H1 (cell line): ENCODE results near the gene FLVCR2. TPM values are rescaled to one million over a fixed set of nuclear protein-coding genes. Genes with fewer than 3 reads are reported as not detected.

Source experiments
- CTCF ChIA-PET: fragments of 300-600 bp; sonication (Branson Sonifier 250); formaldehyde crosslinking; loops from one replicate; lab custom pipeline; 2021; ENCODE audit not compliant: partially characterized antibody; lab: Charles Lee
- POLR2A ChIA-PET: fragments of 300-600 bp; sonication (Branson Sonifier 250); formaldehyde crosslinking; loops from one replicate; lab custom pipeline; 2021; ENCODE audit warnings: inconsistent platforms; ENCODE audit not compliant: partially characterized antibody; lab: Charles Lee
- DNase-seq, 2 experiments: peaks; one replicate each; pipeline versions ENCODE4 v3.0.0 to v3.0.0-alpha.2; 2010 to 2022; ENCODE audit warnings: low spot score in 2 of 2, low read depth in 1 of 2, mixed read lengths in 1 of 2
- FAIRE-seq: peaks from 2 replicates; lab custom pipeline; 2011; peaks lifted over from hg19 to GRCh38; lab: Jason Lieb, UNC
- H2AFZ ChIP-seq: 2 replicates; pipeline ENCODE4 v1.8.1; 2012; ENCODE audit warnings: low read length, inconsistent platforms
- H2AK5ac ChIP-seq: 2 replicates; pipeline ENCODE4 v1.6.1; 2013; ENCODE audit warnings: low read depth, low read length
- H2BK120ac ChIP-seq: replicated peaks from 2 replicates; pipeline ENCODE3; 2013; ENCODE audit warnings: low read depth, low read length, inconsistent platforms
- H2BK12ac ChIP-seq: 2 replicates; pipeline ENCODE4 v1.6.1; 2013; ENCODE audit warnings: low read depth, low read length
- H2BK15ac ChIP-seq: 2 replicates; pipeline ENCODE4 v1.6.1; 2013; ENCODE audit warnings: low read length
- H2BK20ac ChIP-seq: 2 replicates; pipeline ENCODE4 v1.6.1; 2013; ENCODE audit warnings: low read length
- H2BK5ac ChIP-seq: 2 replicates; pipeline ENCODE4 v1.6.1; 2013; ENCODE audit warnings: low read depth, low read length
- H3K14ac ChIP-seq: 2 replicates; pipeline ENCODE4 v1.6.1; 2013; ENCODE audit warnings: inconsistent platforms; ENCODE audit not compliant: insufficient read length
- H3K18ac ChIP-seq: 2 replicates; pipeline ENCODE4 v1.6.1; 2013; ENCODE audit warnings: low read length; ENCODE audit errors: extremely low read depth
- H3K23ac ChIP-seq: 2 replicates; pipeline ENCODE4 v1.6.1; 2013; ENCODE audit warnings: inconsistent platforms; ENCODE audit not compliant: insufficient read length
- H3K23me2 ChIP-seq: 2 replicates; pipeline ENCODE4 v1.6.1; 2013; ENCODE audit warnings: low read depth, low read length
- H3K27ac ChIP-seq: 2 replicates; pipeline ENCODE4 v1.6.1; 2011; ENCODE audit warnings: low read depth, low read length, inconsistent platforms
- H3K27me3 ChIP-seq, 4 experiments: replicated peaks in 1 of 4; 1 replicate in 1 of 4; 2 replicates in 3 of 4; pipeline versions ENCODE4 v1.6.1 to v1.8.1; 2011 to 2013; ENCODE audit warnings: low read length in 3 of 4, mild to moderate bottlenecking in 3 of 4, inconsistent platforms in 2 of 4, mixed read lengths in 2 of 4, moderate library complexity in 1 of 4; ENCODE audit not compliant: control insufficient read depth in 3 of 4, insufficient read depth in 3 of 4; ENCODE audit errors: extremely low read depth in 1 of 4
- H3K36me3 ChIP-seq, 4 experiments: 2 replicates each; pipeline versions ENCODE4 v1.6.1 to v1.8.1; 2011 to 2013; ENCODE audit warnings: mild to moderate bottlenecking in 4 of 4, low read length in 3 of 4, moderate library complexity in 2 of 4, control low read depth in 1 of 4, inconsistent platforms in 1 of 4; ENCODE audit not compliant: insufficient read depth in 4 of 4, control insufficient read depth in 2 of 4
- H3K4ac ChIP-seq: replicated peaks from 2 replicates; pipeline ENCODE3; 2013; ENCODE audit warnings: low read length, low read depth, mixed read lengths, inconsistent platforms; ENCODE audit not compliant: insufficient read length
- H3K4me1 ChIP-seq, 4 experiments: replicated peaks in 1 of 4; 1 replicate in 1 of 4; 2 replicates in 3 of 4; pipeline versions ENCODE4 v1.6.1 to v1.8.1; 2011 to 2013; ENCODE audit warnings: low read length in 3 of 4, inconsistent platforms in 2 of 4, mixed read lengths in 1 of 4; ENCODE audit not compliant: insufficient read depth in 4 of 4, control insufficient read depth in 3 of 4
- H3K4me2 ChIP-seq, 2 experiments: 2 replicates each; pipeline versions ENCODE4 v1.6.1 to v1.8.1; 2011 to 2013; ENCODE audit warnings: low read depth in 2 of 2, low read length in 2 of 2, control low read depth in 1 of 2, inconsistent platforms in 1 of 2, mild to moderate bottlenecking in 1 of 2; ENCODE audit not compliant: insufficient read depth in 1 of 2
- H3K4me3 ChIP-seq, 4 experiments: fragments of 200-600, 300-600 bp in 1 of 4; sonication (generic), shearing (Covaris generic), sonication (Bioruptor Twin) in 1 of 4; 2 replicates each; pipeline versions ENCODE4 v1.5.1 to v1.8.1; 2011 to 2016; ENCODE audit warnings: low read length in 4 of 4, low read depth in 3 of 4, control low read depth in 2 of 4, inconsistent platforms in 2 of 4, mild to moderate bottlenecking in 2 of 4, mixed read lengths in 1 of 4, moderate library complexity in 1 of 4; ENCODE audit not compliant: insufficient read depth in 2 of 4; ENCODE audit errors: extremely low read depth in 1 of 4
- H3K56ac ChIP-seq: replicated peaks from 2 replicates; pipeline ENCODE3; 2013; ENCODE audit warnings: low read depth, mild to moderate bottlenecking, mixed read lengths, low read length, inconsistent platforms; ENCODE audit not compliant: insufficient read length
- H3K79me1 ChIP-seq: 2 replicates; pipeline ENCODE4 v1.6.1; 2013; ENCODE audit warnings: low read depth, low read length, control low read depth
- H3K79me2 ChIP-seq, 2 experiments: 2 replicates each; pipeline versions ENCODE4 v1.6.1 to v1.8.1; 2012 to 2013; ENCODE audit warnings: low read length in 2 of 2, mild to moderate bottlenecking in 2 of 2, inconsistent platforms in 1 of 2; ENCODE audit not compliant: insufficient read depth in 2 of 2, control insufficient read depth in 1 of 2
- H3K9ac ChIP-seq, 4 experiments: replicated peaks in 1 of 4; 1 replicate in 1 of 4; 2 replicates in 3 of 4; pipeline versions ENCODE4 v1.6.1 to v1.8.1; 2011 to 2013; ENCODE audit warnings: low read depth in 3 of 4, low read length in 3 of 4, control low read depth in 2 of 4, mild to moderate bottlenecking in 2 of 4, moderate library complexity in 2 of 4, inconsistent platforms in 1 of 4; ENCODE audit errors: extremely low read depth in 1 of 4
- H3K9me3 ChIP-seq, 2 experiments: 2 replicates each; pipeline versions ENCODE4 v1.6.1 to v1.8.1; 2012 to 2013; ENCODE audit warnings: mild to moderate bottlenecking in 2 of 2, moderate library complexity in 2 of 2, control low read depth in 1 of 2, inconsistent platforms in 1 of 2, low read depth in 1 of 2, low read length in 1 of 2, mixed read lengths in 1 of 2; ENCODE audit not compliant: insufficient read depth in 2 of 2
- H4K20me1 ChIP-seq, 2 experiments: replicated peaks in 1 of 2; 2 replicates each; pipeline versions ENCODE3 to v1.8.1; 2011 to 2013; ENCODE audit warnings: inconsistent platforms in 2 of 2, low read length in 2 of 2, mild to moderate bottlenecking in 1 of 2; ENCODE audit not compliant: insufficient read depth in 2 of 2, control insufficient read depth in 1 of 2
- H4K5ac ChIP-seq: 2 replicates; pipeline ENCODE4 v1.6.1; 2013; ENCODE audit warnings: low read length, low read depth, mixed read lengths, inconsistent platforms; ENCODE audit not compliant: insufficient read length
- H4K8ac ChIP-seq: 2 replicates; pipeline ENCODE4 v1.8.0; 2013; ENCODE audit warnings: mild to moderate bottlenecking, moderate library complexity, low read length, inconsistent platforms; ENCODE audit not compliant: insufficient read depth; ENCODE audit errors: extremely low read depth
- H4K91ac ChIP-seq: replicated peaks from 2 replicates; pipeline ENCODE3; 2013; ENCODE audit warnings: low read length, mixed read lengths, inconsistent platforms; ENCODE audit not compliant: insufficient read length
- ASH2L ChIP-seq: fragments of 200-600, 300-600 bp; sonication (generic); IDR thresholded peaks from one replicate; pipeline ENCODE4 v1.7.1; 2017; ENCODE audit warnings: low read length
- BCL11A ChIP-seq, 2 experiments: IDR thresholded peaks; one replicate each; pipeline ENCODE4 v1.6.1; 2011; ENCODE audit warnings: low read depth in 2 of 2, low read length in 2 of 2, mild to moderate bottlenecking in 2 of 2
- CEBPB ChIP-seq: IDR thresholded peaks from 2 replicates; pipeline ENCODE4 v1.6.1; 2012; ENCODE audit warnings: low read depth, low read length
- FOSL1 ChIP-seq: IDR thresholded peaks from 2 replicates; pipeline ENCODE4 v1.6.1; 2011; ENCODE audit warnings: mild to moderate bottlenecking, low read depth, low read length, moderate library complexity; ENCODE audit not compliant: insufficient read depth
- JUND ChIP-seq: IDR thresholded peaks from 2 replicates; pipeline ENCODE4 v1.6.1; 2011; ENCODE audit warnings: mild to moderate bottlenecking, improper control_type of control experiment, low read length
- MAFK ChIP-seq: IDR thresholded peaks from 2 replicates; pipeline ENCODE4 v1.6.1; 2012; ENCODE audit warnings: low read depth, mild to moderate bottlenecking, improper control_type of control experiment, low read length
- PHF8 ChIP-seq: fragments of 200-600 bp; sonication (generic); conservative IDR thresholded peaks from 2 replicates; pipeline ENCODE4 v1.7.1; 2012; ENCODE audit warnings: low read depth, mild to moderate bottlenecking, inconsistent platforms, low read length, moderate library complexity
- RBBP5 ChIP-seq: IDR thresholded peaks from 2 replicates; pipeline ENCODE4 v1.7.1; 2012; ENCODE audit warnings: low read depth, mild to moderate bottlenecking, inconsistent platforms, low read length, moderate library complexity, borderline replicate concordance
- SIN3A ChIP-seq, 2 experiments: IDR thresholded peaks in 1 of 2; conservative IDR thresholded peaks in 1 of 2; 2 replicates each; pipeline ENCODE4 v1.6.1; 2011 to 2012; ENCODE audit warnings: low read length in 2 of 2, improper control_type of control experiment in 1 of 2, low read depth in 1 of 2, mild to moderate bottlenecking in 1 of 2
- SP4 ChIP-seq: IDR thresholded peaks from 2 replicates; pipeline ENCODE4 v1.6.1; 2012; ENCODE audit warnings: low read length, inconsistent platforms
- ZNF274 ChIP-seq: IDR thresholded peaks from 2 replicates; pipeline ENCODE4 v1.7.0; 2012; ENCODE audit warnings: low read length, borderline replicate concordance; ENCODE audit errors: extremely low read depth
- WGBS, 2 experiments: shearing (Covaris generic) in 1 of 2; methylation state at CpG; one replicate each; pipeline versions ENCODE4 v1.1.6 to v1.1.7; 2013 to 2015; ENCODE audit warnings: low lambda C conversion rate in 2 of 2, mixed read lengths in 2 of 2, inconsistent platforms in 1 of 2, low coverage in 1 of 2, missing lambda C conversion rate in 1 of 2; ENCODE audit not compliant: insufficient replicate concordance in 2 of 2, insufficient coverage in 1 of 2, insufficient read length in 1 of 2; ENCODE audit errors: extremely low coverage in 1 of 2, missing lambda C conversion rate in 1 of 2; 5-methylcytosine and 5-hydroxymethylcytosine counted together
- polyA plus RNA-seq, 7 experiments: library from polyadenylated mRNA; depleted of rRNA in 3 of 7; stranded (reverse) in 5 of 7; unstranded in 2 of 7; fragments of >200 nt in 5 of 7; fragments of 200-250 nt in 2 of 7; gene quantifications; 1 replicate in 5 of 7; 2 replicates in 1 of 7; 4 replicates in 1 of 7; pipeline versions ENCODE4 v1.2.1 to v1.2.3, GENCODE V29; 2011 to 2013; ENCODE audit warnings: missing spikeins in 2 of 7, mixed read lengths in 2 of 7
- total RNA-seq: library from RNA; stranded (reverse); fragmentation: NEBNext Ultra II Directional; extraction: Animal tissue kit (Norgen Biotek cat#: 25700); gene quantifications from 2 replicates; pipeline ENCODE4 v1.2.1, GENCODE V29; 2021

FLVCR2 gene
- total and polyA plus RNA-seq, 2 of the 8 experiments (the other 6 are each of a cell fraction or from before 2014, with no cell fraction given): 7.1 to 8.2 TPM

DNA sequence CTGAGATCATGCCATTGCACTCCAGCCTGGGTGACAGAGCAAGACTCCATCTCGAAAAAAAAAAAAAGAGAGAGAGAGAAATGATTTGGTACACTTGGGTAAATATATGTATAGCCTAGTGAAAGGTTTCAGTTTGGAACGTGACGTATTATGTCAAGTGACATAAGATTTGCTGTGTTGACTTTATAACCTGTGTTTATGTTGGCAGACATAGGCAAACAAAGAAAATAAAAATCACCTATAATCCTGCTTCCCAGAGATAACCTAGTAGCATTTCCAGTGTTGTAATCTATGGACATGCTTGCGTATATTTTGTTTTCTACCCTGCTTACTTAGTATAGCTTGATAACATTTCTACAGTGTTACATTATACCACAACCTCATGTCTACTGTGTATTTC lies 65.6 kb downstream of the FLVCR2 start:
- no peak overlapping the region for H2AK5ac ChIP-seq
- H2BK5ac ChIP-seq: no peak overlapping the region
- no peak overlapping the region for H2BK12ac ChIP-seq
- H3K14ac ChIP-seq: no peak overlapping the region
- H4K5ac ChIP-seq: no peak overlapping the region
- no peak overlapping the region for H2AFZ ChIP-seq
- no peak overlapping the region for H3K9ac ChIP-seq
- no peak overlapping the region for H3K56ac ChIP-seq
- H3K4me2 ChIP-seq: no peak overlapping the region
- no peaks in the 10 kb centered on the region for H3K79me2 ChIP-seq
- H2BK15ac ChIP-seq: no peak overlapping the region
- H3K4me3 ChIP-seq: no peak overlapping the region
- no peak for DNase-seq
- no peaks in the 10 kb centered on the region for H3K23me2 ChIP-seq
- no peak overlapping the region for H2BK120ac ChIP-seq
- no peak for FAIRE-seq
- H3K9me3 ChIP-seq: no peaks in the 10 kb centered on the region
- no peak overlapping the region for H2BK20ac ChIP-seq
- H3K36me3 ChIP-seq: peaks cover 0 to 14% (median 3%) of the 10 kb centered on the region in 4 experiments; a peak in 4 of 8 replicates
- ChIA-PET POLR2A (no interaction called here), CTCF (no interaction called here)
- no peak overlapping the region for H4K8ac ChIP-seq
- H3K23ac ChIP-seq: no peak overlapping the region
- no peaks in the 10 kb centered on the region for H4K20me1 ChIP-seq
- no peak overlapping the region for H4K91ac ChIP-seq
- no peak overlapping the region for H3K4ac ChIP-seq
- TF ChIP-seq CEBPB (no peak), JUND (no peak), BCL11A (IDR thresholded peaks at IDR 0.05; ENCODE audit: low read depth in 2 of 2, low read length in 2 of 2) (no peak), ASH2L (no peak), MAFK (no peak), ZNF274 (no peak), PHF8 (no peak), SIN3A (conservative IDR thresholded peaks at IDR 0.05 in 1 of 2, IDR thresholded peaks at IDR 0.05 in 1 of 2; ENCODE audit: low read depth in 1 of 2, low read length in 2 of 2) (no peak), SP4 (no peak), FOSL1 (no peak), RBBP5 (no peak)
- no peaks in the 10 kb centered on the region for H3K27me3 ChIP-seq
- no peak overlapping the region for H3K18ac ChIP-seq
- H3K27ac ChIP-seq: no peak overlapping the region
- H3K79me1 ChIP-seq: no peaks in the 10 kb centered on the region
- H3K4me1 ChIP-seq: no peaks in the 10 kb centered on the region
- 70% methylated on average over 4 of the region's 4 CpGs; no CpG with 5 or more reads in 1 of the 2 experiments for WGBS, 2 experiments
